K562 (cell line): ENCODE measurements around the gene AK4. TPM values are rescaled to one million over a fixed set of nuclear protein-coding genes. Genes with fewer than 3 reads are reported as not detected.
A peak's percentile ranks its signal among the peaks of the same experiment; 100 is the strongest.

Experiments
- ATAC-seq: fragments of 200-7000 bp; cut with Tn5 transposase; 3 replicates; pipeline ENCODE4 v1.9.1; 2020; ENCODE audit warnings: moderate library complexity
- BruUV-seq: library from RNA; stranded (reverse); fragments of 400-500 nt; replicated peaks from 2 replicates; lab custom pipeline; 2021; lab: Mats Ljungman, UMichigan
- CTCF ChIA-PET: fragments of 300-600 bp; formaldehyde crosslinking; extraction: SDS; loops from one replicate; lab custom pipeline; 2021; ENCODE audit warnings: low intra/inter-chr PET ratio; lab: Yijun Ruan, JAX
- POLR2A ChIA-PET: fragments of 300-600, 350-650 bp; sonication (Branson Sonifier 250); formaldehyde crosslinking; extraction: SDS; loops from one replicate; lab custom pipeline; 2021; ENCODE audit warnings: antibody characterized with exemption, inconsistent platforms; lab: Yijun Ruan, JAX
- DNase-seq, 4 experiments: peaks; one replicate each; pipeline versions ENCODE4 v3.0.0 to v3.0.0-alpha.2; 2011 to 2018; ENCODE audit warnings: low spot score in 3 of 4, mixed read lengths in 3 of 4; ENCODE audit errors: extremely low read depth in 1 of 4
- FAIRE-seq: peaks from 2 replicates; lab custom pipeline; 2011; peaks lifted over from hg19 to GRCh38; lab: Jason Lieb, UNC
- H2AFZ ChIP-seq: 2 replicates; pipeline ENCODE4 v1.6.0; 2011; ENCODE audit warnings: low read depth, low read length, control low read depth, inconsistent platforms
- H3K27ac ChIP-seq: fragments of 200-600 bp; 3 replicates; pipeline ENCODE4 v1.8.0; 2011; ENCODE audit warnings: low read depth, mild to moderate bottlenecking, control low read depth, inconsistent platforms, low read length, moderate library complexity, mixed read lengths; ENCODE audit errors: extremely low read depth
- H3K27me3 ChIP-seq, 2 experiments: fragments of 300-600 bp in 1 of 2; 2 replicates in 1 of 2; 3 replicates in 1 of 2; pipeline versions ENCODE4 v1.6.0 to v1.8.0; 2011; ENCODE audit warnings: inconsistent platforms in 2 of 2, low read length in 2 of 2, mild to moderate bottlenecking in 1 of 2, mixed read lengths in 1 of 2, moderate library complexity in 1 of 2; ENCODE audit not compliant: control insufficient read depth in 2 of 2, insufficient read depth in 2 of 2
- H3K36me3 ChIP-seq: fragments of 300-600 bp; 3 replicates; pipeline ENCODE4 v1.8.0; 2011; ENCODE audit warnings: mild to moderate bottlenecking, low read length, inconsistent platforms; ENCODE audit not compliant: control insufficient read depth, insufficient read depth
- H3K4me1 ChIP-seq, 2 experiments: fragments of 200-600 bp in 1 of 2; replicated peaks in 1 of 2; 2 replicates in 1 of 2; 3 replicates in 1 of 2; pipeline versions ENCODE4 v1.5.1 to v1.8.0; 2011; ENCODE audit warnings: inconsistent platforms in 2 of 2, low read length in 2 of 2, mild to moderate bottlenecking in 1 of 2, mixed read lengths in 1 of 2, moderate library complexity in 1 of 2; ENCODE audit not compliant: control insufficient read depth in 2 of 2, insufficient read depth in 2 of 2
- H3K4me2 ChIP-seq: 2 replicates; pipeline ENCODE4 v1.6.1; 2011; ENCODE audit warnings: low read length, control low read depth, inconsistent platforms, mixed read lengths; ENCODE audit not compliant: insufficient read depth
- H3K4me3 ChIP-seq: fragments of 200-600 bp; sonication (generic), shearing (Covaris generic); 2 replicates; pipeline ENCODE4 v1.5.1; 2016; ENCODE audit warnings: control low read depth, inconsistent platforms
- H3K79me2 ChIP-seq: fragments of 200-600 bp; 3 replicates; pipeline ENCODE4 v1.8.0; 2011; ENCODE audit warnings: low read length, inconsistent platforms; ENCODE audit not compliant: control insufficient read depth, insufficient read depth
- H3K9ac ChIP-seq, 2 experiments: 2 replicates each; pipeline versions ENCODE4 v1.6.0 to v1.6.1; 2011; ENCODE audit warnings: low read depth in 2 of 2, low read length in 2 of 2, control low read depth in 1 of 2, inconsistent platforms in 1 of 2, mild to moderate bottlenecking in 1 of 2, mixed read lengths in 1 of 2; ENCODE audit not compliant: insufficient read depth in 1 of 2
- H3K9me1 ChIP-seq: one replicate; pipeline ENCODE4 v1.6.0; 2011; ENCODE audit warnings: inconsistent platforms, mild to moderate bottlenecking, low read length, moderate library complexity; ENCODE audit not compliant: control insufficient read depth, insufficient read depth
- H3K9me3 ChIP-seq: replicated peaks from 2 replicates; pipeline ENCODE4 v1.5.1; 2011; ENCODE audit warnings: low read depth, low read length, inconsistent platforms; ENCODE audit not compliant: control insufficient read depth, insufficient read depth
- H4K20me1 ChIP-seq: replicated peaks from 2 replicates; pipeline ENCODE4 v1.6.1; 2011; ENCODE audit warnings: low read length, inconsistent platforms, mixed read lengths; ENCODE audit not compliant: control insufficient read depth, insufficient read depth
- CSDE1 ChIP-seq, 2 experiments: fragments of 450-650 bp; IDR thresholded peaks; 2 replicates each; pipeline ENCODE4 v1.6.1; 2016; ENCODE audit warnings: mild to moderate bottlenecking in 1 of 2
- CTBP1 ChIP-seq: fragments of 450-650 bp; IDR thresholded peaks from 2 replicates; pipeline ENCODE4 v1.6.1; 2016; ENCODE audit warnings: borderline replicate concordance
- CXXC5 ChIP-seq: fragments of 250-450 bp; sonication (Bioruptor Pico); IDR thresholded peaks from 2 replicates; pipeline ENCODE4 v1.8.0; 2022; ENCODE audit warnings: inconsistent platforms, mild to moderate bottlenecking, moderate library complexity
- EP400 ChIP-seq: fragments of 450-650 bp; IDR thresholded peaks from 2 replicates; pipeline ENCODE4 v1.6.1; 2017; ENCODE audit warnings: antibody characterized with exemption, mild to moderate bottlenecking, moderate library complexity
- ETV1 ChIP-seq: fragments of 450-650 bp; conservative IDR thresholded peaks from 2 replicates; pipeline ENCODE4 v1.6.1; 2016; ENCODE audit warnings: missing genetic modification characterization, control low read depth, low read depth, missing compliant biosample characterization
- ETV5 ChIP-seq: sonication (generic); formaldehyde crosslinking; IDR thresholded peaks from 2 replicates; pipeline ENCODE4 v1.4.0; 2020; ENCODE audit warnings: low read depth, mild to moderate bottlenecking, missing genetic modification reagents
- FOSL1 ChIP-seq: fragments of 200-800 bp; sonication (Bioruptor generic); conservative IDR thresholded peaks from 2 replicates; pipeline ENCODE4 v1.6.1; 2016; ENCODE audit warnings: missing genetic modification characterization, missing compliant biosample characterization
- HDAC1 ChIP-seq, 2 experiments: fragments of 450-650 bp; IDR thresholded peaks; 2 replicates each; pipeline ENCODE4 v1.6.1; 2016 to 2017; ENCODE audit warnings: inconsistent platforms in 1 of 2, mild to moderate bottlenecking in 1 of 2, moderate library complexity in 1 of 2
- LCOR ChIP-seq: sonication (generic); formaldehyde crosslinking; IDR thresholded peaks from 2 replicates; pipeline ENCODE4 v1.8.0; 2022; ENCODE audit warnings: mild to moderate bottlenecking, missing genetic modification reagents
- NCOA6 ChIP-seq: fragments of 450-650 bp; IDR thresholded peaks from 2 replicates; pipeline ENCODE4 v1.6.1; 2017; ENCODE audit warnings: mild to moderate bottlenecking
- NCOR1 ChIP-seq: fragments of 450-650 bp; IDR thresholded peaks from 2 replicates; pipeline ENCODE4 v1.6.1; 2016; ENCODE audit warnings: mild to moderate bottlenecking, moderate library complexity
- NFATC3 ChIP-seq: fragments of 450-650 bp; IDR thresholded peaks from 2 replicates; pipeline ENCODE4 v1.6.1; 2017; ENCODE audit warnings: mild to moderate bottlenecking
- NFRKB ChIP-seq: fragments of 450-650 bp; IDR thresholded peaks from 2 replicates; pipeline ENCODE4 v1.6.1; 2016; ENCODE audit warnings: low read depth
- RBBP5 ChIP-seq: fragments of 200-600 bp; sonication (generic); IDR thresholded peaks from 2 replicates; pipeline ENCODE4 v1.6.1; 2012; ENCODE audit warnings: borderline replicate concordance, mild to moderate bottlenecking, low read length, control low read depth, inconsistent platforms; ENCODE audit not compliant: insufficient read depth, poor library complexity, severe bottlenecking
- SIX5 ChIP-seq, 2 experiments: IDR thresholded peaks; 2 replicates each; pipeline ENCODE4 v1.6.1; 2011; ENCODE audit warnings: low read length in 2 of 2, borderline replicate concordance in 1 of 2, low read depth in 1 of 2, mild to moderate bottlenecking in 1 of 2, moderate library complexity in 1 of 2; ENCODE audit not compliant: insufficient read depth in 1 of 2
- SLC30A9 ChIP-seq: fragments of 250-450 bp; sonication (Bioruptor Pico); IDR thresholded peaks from 2 replicates; pipeline ENCODE4 v1.8.0; 2022; ENCODE audit warnings: mild to moderate bottlenecking, moderate library complexity
- U2AF2 ChIP-seq: fragments of 200-400 bp; formaldehyde crosslinking; optimal IDR thresholded peaks from 2 replicates; pipeline ENCODE3; 2017; ENCODE audit warnings: low read depth, mild to moderate bottlenecking, low read length
- ZBTB1 ChIP-seq: sonication (generic); formaldehyde crosslinking; IDR thresholded peaks from 2 replicates; pipeline ENCODE4 v1.8.1; 2023; ENCODE audit warnings: missing genetic modification reagents, low read depth, mild to moderate bottlenecking, borderline replicate concordance
- ZBTB8A ChIP-seq: fragments of 450-650 bp; IDR thresholded peaks from 2 replicates; pipeline ENCODE4 v1.6.1; 2018; ENCODE audit warnings: mild to moderate bottlenecking, moderate library complexity; ENCODE audit not compliant: partially characterized antibody
- ZNF239 ChIP-seq: fragments of 250-450 bp; sonication (Bioruptor Pico); IDR thresholded peaks from 2 replicates; pipeline ENCODE4 v1.4.0; 2020; ENCODE audit warnings: mild to moderate bottlenecking
- ZNF589 ChIP-seq: fragments of 200-800 bp; sonication (Bioruptor generic); IDR thresholded peaks from 2 replicates; pipeline ENCODE4 v1.6.1; 2016; ENCODE audit warnings: low read depth, missing genetic modification characterization, missing compliant biosample characterization
- WGBS: fragments of 100-300 bp; shearing (Covaris generic); methylation state at CpG from one replicate; pipeline ENCODE4 v1.1.6; 2016; ENCODE audit warnings: low coverage, mixed read lengths; ENCODE audit not compliant: insufficient coverage; ENCODE audit errors: missing lambda C conversion rate; 5-methylcytosine and 5-hydroxymethylcytosine counted together
- in situ Hi-C: fragments of 300-500 bp; cut with MboI; formaldehyde crosslinking; loops from 4 replicates; pipeline ENCODE4 v1.15.0; 2018; ENCODE audit warnings: inconsistent platforms, mixed read lengths
- intact Hi-C: fragments of 100-400 bp; cut with micrococcal nuclease; formaldehyde crosslinking; loops from 2 replicates; pipeline ENCODE4 v1.14.2; 2022
- polyA plus RNA-seq, 8 experiments: library from polyadenylated mRNA; depleted of rRNA in 4 of 8; stranded (reverse) in 5 of 8; unstranded in 3 of 8; fragments of >200 nt; fragmentation: Nextera tagmentation in 2 of 8; fragmentation: Illumina TruSeq in 1 of 8; extraction: Ambion mirVana in 2 of 8; extraction: Trizol in 1 of 8; gene quantifications; 2 replicates each; pipeline versions ENCODE4 v1.2.1 to v1.2.3, GENCODE V29; 2011 to 2014; ENCODE audit warnings: inconsistent platforms in 1 of 8, missing spikeins in 1 of 8
- total RNA-seq, 7 experiments: library from RNA; depleted of rRNA in 6 of 7; stranded (reverse); fragments of >200 nt in 6 of 7; fragmentation: Illumina TruSeq in 2 of 7; extraction: Trizol in 2 of 7; gene quantifications; 2 replicates each; pipeline versions ENCODE4 v1.2.1 to v1.2.3, GENCODE V29; 2011 to 2021; ENCODE audit warnings: low replicate concordance in 1 of 7
- TF ChIP-seq, protein P1 (sequence below): fragments of 450-650 bp; IDR thresholded peaks from 2 replicates; pipeline ENCODE4 v1.6.1; 2016; ENCODE audit warnings: antibody characterized with exemption

AK4 gene
- total and polyA plus RNA-seq, 9 of the 15 experiments (the other 6 are each of a cell fraction or from before 2014, with no cell fraction given): 10.4 to 96.6 (median 21.5) TPM

DNA sequence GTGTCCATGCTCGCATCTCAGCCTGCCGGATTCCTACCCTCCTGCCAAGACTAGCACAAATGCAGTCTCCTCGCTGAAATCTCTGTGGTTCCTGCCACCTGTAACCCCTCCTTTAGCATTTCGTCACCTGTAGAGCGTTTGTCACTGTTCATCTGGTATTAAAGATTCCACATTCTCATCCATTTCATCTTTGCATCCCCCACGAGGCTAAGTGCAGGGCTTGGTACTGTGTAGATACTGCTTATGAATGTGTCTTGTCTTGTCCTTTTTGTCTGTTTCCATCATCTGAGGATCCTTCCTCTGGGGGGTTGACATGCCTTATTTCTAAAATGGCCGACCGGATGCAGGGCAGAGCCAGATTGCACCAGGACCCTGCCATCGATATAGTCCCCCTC, 107.7 kb downstream of the AK4 start:
- in situ Hi-C loops (no loop called here), intact Hi-C loops (loop anchor here (2.0 kb wide), 3 partner anchors 21 to 53 kb away; partner anchors contain the start of gene DNAJC6)
- Histone ChIP-seq H4K20me1 (0 out of 2 replicates have a peak, but pooled peaks cover 17% of the 10 kb centered on the region), H3K9ac (peak overlapping the region; percentile 83 to 99), H3K4me3 (peak overlapping the region; percentile 68), H3K27ac (peak overlapping the region; percentile 83), H3K9me1 (no peaks in the 10 kb centered on the region), H2AFZ (peak overlapping the region; percentile 78), H3K4me2 (peak overlapping the region; percentile 98), H3K27me3 (no peaks in the 10 kb centered on the region), H3K4me1 (peaks cover 19 to 34% of the 10 kb centered on the region in 2 experiments), H3K9me3 (no peaks in the 10 kb centered on the region), H3K36me3 (peaks cover 24% of the 10 kb centered on the region), H3K79me2 (peaks cover 67% of the 10 kb centered on the region)
- peak; percentile 34 for ATAC-seq
- peak in 3 of 4 experiments; percentile 13 to 58 (median 54) for DNase-seq
- ChIA-PET CTCF (no interaction called here), POLR2A (interaction anchor here (1.0 to 2.2 kb wide), 5 partner anchors 12 to 157 kb away, joined by 3 to 7 read pairs (median 5); no protein-coding TSS in a partner anchor)
- BruUV-seq: no TSS peak
- peak; percentile 56 for FAIRE-seq
- WGBS: 2% methylated on average over 9 of the region's 9 CpGs
- TF ChIP-seq CTBP1 (peak; percentile 29; the same call in 1 of the 2 replicates), EP400 (peak; percentile 42; the same call in 1 of the 2 replicates), HDAC1 (IDR thresholded peaks at IDR 0.05) (peak in 1 of 2 experiments; percentile 64; a peak in 2 of 4 replicates), ETV5 (CRISPR knock-in tag) (0 out of 2 replicates have a peak, but pooled peaks have one; percentile 60), CXXC5 (CRISPR knock-in tag) (no peak), LCOR (no peak), NFATC3 (no peak), NCOA6 (no peak), SIX5 (IDR thresholded peaks at IDR 0.05; ENCODE audit: borderline replicate concordance in 1 of 2, insufficient read depth in 1 of 2, low read depth in 1 of 2, low read length in 2 of 2) (no peak), ETV1 (tag) (peak; percentile 71), FOSL1 (tag) (no peak), NCOR1 (no peak), RBBP5 (no peak), ZNF239 (CRISPR knock-in tag) (no peak), ZBTB1 (CRISPR knock-in tag) (no peak), U2AF2 (no peak), ZNF589 (CRISPR knock-in tag) (no peak), SLC30A9 (CRISPR knock-in tag) (no peak), ZBTB8A (no peak), NFRKB (0 out of 2 replicates have a peak, but pooled peaks have one; percentile 36), CSDE1 (IDR thresholded peaks at IDR 0.05) (0 out of 4 replicates have a peak, but pooled peaks of 1 of the 2 experiments have one; percentile 28)
- TF ChIP-seq, protein P1, sequence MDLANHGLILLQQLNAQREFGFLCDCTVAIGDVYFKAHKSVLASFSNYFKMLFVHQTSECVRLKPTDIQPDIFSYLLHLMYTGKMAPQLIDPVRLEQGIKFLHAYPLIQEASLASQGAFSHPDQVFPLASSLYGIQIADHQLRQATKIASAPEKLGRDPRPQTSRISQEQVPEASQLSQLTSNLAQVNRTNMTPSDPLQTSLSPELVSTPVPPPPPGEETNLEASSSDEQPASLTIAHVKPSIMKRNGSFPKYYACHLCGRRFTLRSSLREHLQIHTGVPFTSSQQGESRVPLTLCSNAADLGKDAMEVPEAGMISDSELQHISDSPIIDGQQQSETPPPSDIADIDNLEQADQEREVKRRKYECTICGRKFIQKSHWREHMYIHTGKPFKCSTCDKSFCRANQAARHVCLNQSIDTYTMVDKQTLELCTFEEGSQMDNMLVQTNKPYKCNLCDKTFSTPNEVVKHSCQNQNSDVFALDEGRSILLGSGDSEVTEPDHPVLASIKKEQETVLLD: 0 out of 2 replicates have a peak, but pooled peaks have one; percentile 27
